Measurements from ENCODE around the gene FIZ1. TPM values are rescaled to one million over a fixed set of nuclear protein-coding genes. Genes with fewer than 3 reads are reported as not detected.

The FIZ1 gene
- total and polyA plus RNA-seq, 2 experiments from 2014 or later, result 5.4 to 10.1 TPM

DNA sequence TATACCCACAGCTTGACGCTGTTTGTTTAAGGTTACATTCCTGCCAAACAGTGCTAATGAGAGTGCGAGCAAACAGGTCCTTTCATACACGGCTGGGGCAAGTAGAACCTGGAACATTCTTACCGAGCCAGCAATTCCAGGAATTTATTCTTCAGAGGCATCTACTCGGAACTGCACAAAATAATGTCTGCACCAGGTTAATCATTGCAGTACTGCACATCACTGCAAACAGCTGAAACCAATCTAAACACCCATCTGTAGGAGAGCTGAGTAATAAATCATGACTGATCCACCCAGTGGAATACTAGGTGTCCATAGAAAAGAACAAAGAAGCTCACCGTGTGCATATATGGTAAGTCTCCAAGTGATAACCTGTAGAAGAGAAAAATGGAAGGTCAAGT lies 17.5 kb downstream of the FIZ1 start:
- no peak overlapping the region for H3K27ac ChIP-seq (ENCODE audit: low read depth)
- H3K9me2 ChIP-seq (ENCODE audit: insufficient read depth), result no peaks in the 10 kb centered on the region
- H3K27me3 Mint-ChIP-seq (ENCODE audit: insufficient read depth, low read depth, poor library complexity), result peaks cover 21% of the 10 kb centered on the region
- H3K4me3 ChIP-seq, result no peak overlapping the region
- no peak for ATAC-seq
- peaks cover 21% of the 10 kb centered on the region for H3F3A ChIP-seq (replicated peaks; ENCODE audit: low read depth)
- H3K4me2 ChIP-seq, result no peak overlapping the region
- no peak for DNase-seq (ENCODE audit: low spot score)
- H3K4me1 Mint-ChIP-seq, result peaks cover 18% of the 10 kb centered on the region
- no peaks in the 10 kb centered on the region; the same call in none of the 2 replicates for H3K36me3 ChIP-seq (ENCODE audit: insufficient read depth)
- H3K27ac Mint-ChIP-seq, result no peak overlapping the region
- H3K36me3 Mint-ChIP-seq (ENCODE audit: low read depth), result peaks cover 15% of the 10 kb centered on the region
- H4K20me1 ChIP-seq (replicated peaks; ENCODE audit: insufficient read depth), result no peaks in the 10 kb centered on the region
- no peak overlapping the region for H2AFZ ChIP-seq
- H3K9me3 Mint-ChIP-seq, result no peaks in the 10 kb centered on the region; the same call in 2 of the 3 replicates
- peaks cover 13% of the 10 kb centered on the region for H3K4me1 ChIP-seq (ENCODE audit: insufficient read depth)
- TF ChIP-seq, protein P1, sequence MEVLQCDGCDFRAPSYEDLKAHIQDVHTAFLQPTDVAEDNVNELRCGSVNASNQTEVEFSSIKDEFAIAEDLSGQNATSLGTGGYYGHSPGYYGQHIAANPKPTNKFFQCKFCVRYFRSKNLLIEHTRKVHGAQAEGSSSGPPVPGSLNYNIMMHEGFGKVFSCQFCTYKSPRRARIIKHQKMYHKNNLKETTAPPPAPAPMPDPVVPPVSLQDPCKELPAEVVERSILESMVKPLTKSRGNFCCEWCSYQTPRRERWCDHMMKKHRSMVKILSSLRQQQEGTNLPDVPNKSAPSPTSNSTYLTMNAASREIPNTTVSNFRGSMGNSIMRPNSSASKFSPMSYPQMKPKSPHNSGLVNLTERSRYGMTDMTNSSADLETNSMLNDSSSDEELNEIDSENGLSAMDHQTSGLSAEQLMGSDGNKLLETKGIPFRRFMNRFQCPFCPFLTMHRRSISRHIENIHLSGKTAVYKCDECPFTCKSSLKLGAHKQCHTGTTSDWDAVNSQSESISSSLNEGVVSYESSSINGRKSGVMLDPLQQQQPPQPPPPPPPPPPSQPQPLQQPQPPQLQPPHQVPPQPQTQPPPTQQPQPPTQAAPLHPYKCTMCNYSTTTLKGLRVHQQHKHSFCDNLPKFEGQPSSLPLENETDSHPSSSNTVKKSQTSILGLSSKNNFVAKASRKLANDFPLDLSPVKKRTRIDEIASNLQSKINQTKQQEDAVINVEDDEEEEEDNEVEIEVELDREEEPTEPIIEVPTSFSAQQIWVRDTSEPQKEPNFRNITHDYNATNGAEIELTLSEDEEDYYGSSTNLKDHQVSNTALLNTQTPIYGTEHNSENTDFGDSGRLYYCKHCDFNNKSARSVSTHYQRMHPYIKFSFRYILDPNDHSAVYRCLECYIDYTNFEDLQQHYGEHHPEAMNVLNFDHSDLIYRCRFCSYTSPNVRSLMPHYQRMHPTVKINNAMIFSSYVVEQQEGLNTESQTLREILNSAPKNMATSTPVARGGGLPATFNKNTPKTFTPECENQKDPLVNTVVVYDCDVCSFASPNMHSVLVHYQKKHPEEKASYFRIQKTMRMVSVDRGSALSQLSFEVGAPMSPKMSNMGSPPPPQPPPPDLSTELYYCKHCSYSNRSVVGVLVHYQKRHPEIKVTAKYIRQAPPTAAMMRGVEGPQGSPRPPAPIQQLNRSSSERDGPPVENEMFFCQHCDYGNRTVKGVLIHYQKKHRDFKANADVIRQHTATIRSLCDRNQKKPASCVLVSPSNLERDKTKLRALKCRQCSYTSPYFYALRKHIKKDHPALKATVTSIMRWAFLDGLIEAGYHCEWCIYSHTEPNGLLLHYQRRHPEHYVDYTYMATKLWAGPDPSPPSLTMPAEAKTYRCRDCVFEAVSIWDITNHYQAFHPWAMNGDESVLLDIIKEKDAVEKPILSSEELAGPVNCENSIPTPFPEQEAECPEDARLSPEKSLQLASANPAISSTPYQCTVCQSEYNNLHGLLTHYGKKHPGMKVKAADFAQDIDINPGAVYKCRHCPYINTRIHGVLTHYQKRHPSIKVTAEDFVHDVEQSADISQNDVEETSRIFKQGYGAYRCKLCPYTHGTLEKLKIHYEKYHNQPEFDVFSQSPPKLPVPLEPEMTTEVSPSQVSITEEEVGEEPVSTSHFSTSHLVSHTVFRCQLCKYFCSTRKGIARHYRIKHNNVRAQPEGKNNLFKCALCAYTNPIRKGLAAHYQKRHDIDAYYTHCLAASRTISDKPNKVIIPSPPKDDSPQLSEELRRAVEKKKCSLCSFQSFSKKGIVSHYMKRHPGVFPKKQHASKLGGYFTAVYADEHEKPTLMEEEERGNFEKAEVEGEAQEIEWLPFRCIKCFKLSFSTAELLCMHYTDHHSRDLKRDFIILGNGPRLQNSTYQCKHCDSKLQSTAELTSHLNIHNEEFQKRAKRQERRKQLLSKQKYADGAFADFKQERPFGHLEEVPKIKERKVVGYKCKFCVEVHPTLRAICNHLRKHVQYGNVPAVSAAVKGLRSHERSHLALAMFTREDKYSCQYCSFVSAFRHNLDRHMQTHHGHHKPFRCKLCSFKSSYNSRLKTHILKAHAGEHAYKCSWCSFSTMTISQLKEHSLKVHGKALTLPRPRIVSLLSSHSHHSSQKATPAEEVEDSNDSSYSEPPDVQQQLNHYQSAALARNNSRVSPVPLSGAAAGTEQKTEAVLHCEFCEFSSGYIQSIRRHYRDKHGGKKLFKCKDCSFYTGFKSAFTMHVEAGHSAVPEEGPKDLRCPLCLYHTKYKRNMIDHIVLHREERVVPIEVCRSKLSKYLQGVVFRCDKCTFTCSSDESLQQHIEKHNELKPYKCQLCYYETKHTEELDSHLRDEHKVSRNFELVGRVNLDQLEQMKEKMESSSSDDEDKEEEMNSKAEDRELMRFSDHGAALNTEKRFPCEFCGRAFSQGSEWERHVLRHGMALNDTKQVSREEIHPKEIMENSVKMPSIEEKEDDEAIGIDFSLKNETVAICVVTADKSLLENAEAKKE (CRISPR knock-in tag; IDR thresholded peaks at IDR 0.05), result no peak
- no peak for TF ChIP-seq NANOG (IDR thresholded peaks at IDR 0.05; ENCODE audit: borderline replicate concordance)
- TF ChIP-seq ZNF114 (CRISPR knock-in tag; IDR thresholded peaks at IDR 0.05), result no peak
- TF ChIP-seq JUNB (IDR thresholded peaks at IDR 0.05; ENCODE audit: unreplicated experiment), result no peak
- TF ChIP-seq, protein P2, sequence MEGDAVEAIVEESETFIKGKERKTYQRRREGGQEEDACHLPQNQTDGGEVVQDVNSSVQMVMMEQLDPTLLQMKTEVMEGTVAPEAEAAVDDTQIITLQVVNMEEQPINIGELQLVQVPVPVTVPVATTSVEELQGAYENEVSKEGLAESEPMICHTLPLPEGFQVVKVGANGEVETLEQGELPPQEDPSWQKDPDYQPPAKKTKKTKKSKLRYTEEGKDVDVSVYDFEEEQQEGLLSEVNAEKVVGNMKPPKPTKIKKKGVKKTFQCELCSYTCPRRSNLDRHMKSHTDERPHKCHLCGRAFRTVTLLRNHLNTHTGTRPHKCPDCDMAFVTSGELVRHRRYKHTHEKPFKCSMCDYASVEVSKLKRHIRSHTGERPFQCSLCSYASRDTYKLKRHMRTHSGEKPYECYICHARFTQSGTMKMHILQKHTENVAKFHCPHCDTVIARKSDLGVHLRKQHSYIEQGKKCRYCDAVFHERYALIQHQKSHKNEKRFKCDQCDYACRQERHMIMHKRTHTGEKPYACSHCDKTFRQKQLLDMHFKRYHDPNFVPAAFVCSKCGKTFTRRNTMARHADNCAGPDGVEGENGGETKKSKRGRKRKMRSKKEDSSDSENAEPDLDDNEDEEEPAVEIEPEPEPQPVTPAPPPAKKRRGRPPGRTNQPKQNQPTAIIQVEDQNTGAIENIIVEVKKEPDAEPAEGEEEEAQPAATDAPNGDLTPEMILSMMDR (conservative IDR thresholded peaks at IDR 0.05; ENCODE audit: low read depth in 2 of 2), result no peak
- TF ChIP-seq, protein P3, sequence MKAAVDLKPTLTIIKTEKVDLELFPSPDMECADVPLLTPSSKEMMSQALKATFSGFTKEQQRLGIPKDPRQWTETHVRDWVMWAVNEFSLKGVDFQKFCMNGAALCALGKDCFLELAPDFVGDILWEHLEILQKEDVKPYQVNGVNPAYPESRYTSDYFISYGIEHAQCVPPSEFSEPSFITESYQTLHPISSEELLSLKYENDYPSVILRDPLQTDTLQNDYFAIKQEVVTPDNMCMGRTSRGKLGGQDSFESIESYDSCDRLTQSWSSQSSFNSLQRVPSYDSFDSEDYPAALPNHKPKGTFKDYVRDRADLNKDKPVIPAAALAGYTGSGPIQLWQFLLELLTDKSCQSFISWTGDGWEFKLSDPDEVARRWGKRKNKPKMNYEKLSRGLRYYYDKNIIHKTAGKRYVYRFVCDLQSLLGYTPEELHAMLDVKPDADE (IDR thresholded peaks at IDR 0.05), result no peak
- TF ChIP-seq POLR2AphosphoS5 (IDR thresholded peaks at IDR 0.05; ENCODE audit: low read depth), result no peak
- no peak for TF ChIP-seq STAT1 (IDR thresholded peaks at IDR 0.05; ENCODE audit: unreplicated experiment)
- no peak for TF ChIP-seq EZH2phosphoT487 (IDR thresholded peaks at IDR 0.05; ENCODE audit: unreplicated experiment)
- TF ChIP-seq CREB1 (CRISPR knock-in tag; IDR thresholded peaks at IDR 0.05; ENCODE audit: low read depth), result no peak
- H3K4me3 Mint-ChIP-seq, result no peak overlapping the region; the same call in 2 of the 3 replicates
- H3K27me3 ChIP-seq (ENCODE audit: insufficient read depth), result peaks cover 8% of the 10 kb centered on the region; the same call in 1 of the 2 replicates
- peaks cover 13% of the 10 kb centered on the region; the same call in 1 of the 2 replicates for H3K79me2 ChIP-seq (replicated peaks; ENCODE audit: insufficient read depth)
